ENCODE data around the gene RHCG.

GRCh38 chr15:89428246-89428645 is 68.1 kb downstream of the RHCG start:
- no peak for TF ChIP-seq GATA2 (IDR thresholded peaks at IDR 0.05; ENCODE audit: low read depth, low read length)
- no peak for TF ChIP-seq GATA3 (IDR thresholded peaks at IDR 0.05; ENCODE audit: low read depth, low read length)
